GM12874 (cell line): ENCODE results near the gene MT2A.

Experiments
- CTCF ChIP-seq: IDR thresholded peaks from 2 replicates; pipeline ENCODE4 v1.5.1; 2011; ENCODE audit warnings: low read depth, mild to moderate bottlenecking, control low read depth, low read length, moderate library complexity; ENCODE audit not compliant: insufficient read depth

Gene MT2A

GRCh38 chr16:56657555-56658326, 49.4 kb downstream of the MT2A start, which contains the start of gene MT1F:
MT1F (plus strand) TSS chr16:56657959; CDS start chr16:56658059, 100 bp downstream.
- TF ChIP-seq CTCF = no peak

GRCh38 chr16:56658327-56658875, 50.0 kb downstream of the MT2A start:
- TF ChIP-seq CTCF = no peak
